Panc1 (cell line): ENCODE data around the gene TBC1D21. TPM values are rescaled to one million over a fixed set of nuclear protein-coding genes. Genes with fewer than 3 reads are reported as not detected.

Experiments
- ATAC-seq: fragments of 200-7000 bp; cut with Tn5 transposase; 2 replicates; pipeline ENCODE4 v1.9.1; 2020; ENCODE audit warnings: mild to moderate bottlenecking, moderate library complexity
- BruUV-seq: library from RNA; stranded (reverse); fragments of 400-500 nt; replicated peaks from 2 replicates; lab custom pipeline; 2021; lab: Mats Ljungman, UMichigan
- CTCF ChIA-PET: fragments of 300-600 bp; sonication (Branson Sonifier 250); formaldehyde crosslinking; loops from one replicate; lab custom pipeline; 2022; ENCODE audit warnings: antibody characterized with exemption; lab: Charles Lee
- POLR2A ChIA-PET: fragments of 300-600 bp; sonication (Branson Sonifier 250); formaldehyde crosslinking; loops from one replicate; lab custom pipeline; 2022; ENCODE audit warnings: antibody characterized with exemption; lab: Charles Lee
- DNase-seq: peaks from one replicate; pipeline ENCODE4 v3.0.0-alpha.2; 2010; ENCODE audit warnings: low read depth, low spot score
- H3K27ac ChIP-seq: 2 replicates; pipeline ENCODE4 v1.5.1; 2011; ENCODE audit warnings: mild to moderate bottlenecking, low read length, inconsistent platforms
- H3K27me3 ChIP-seq: fragments of 200-500 bp; sonication (Bioruptor generic); 2 replicates; pipeline ENCODE4 v1.6.0; 2014; ENCODE audit warnings: low read length, inconsistent platforms; ENCODE audit not compliant: control insufficient read depth, insufficient read depth
- H3K36me3 ChIP-seq: fragments of 200-500 bp; sonication (Bioruptor generic); 2 replicates; pipeline ENCODE4 v1.5.1; 2014; ENCODE audit warnings: inconsistent platforms, mild to moderate bottlenecking, low read length, moderate library complexity; ENCODE audit not compliant: control insufficient read depth, insufficient read depth
- H3K4me1 ChIP-seq: 2 replicates; pipeline ENCODE4 v1.5.1; 2011; ENCODE audit warnings: inconsistent platforms, mild to moderate bottlenecking, low read length, moderate library complexity; ENCODE audit not compliant: control insufficient read depth, insufficient read depth
- H3K4me3 ChIP-seq, 2 experiments: 2 replicates each; pipeline ENCODE4 v1.5.1; 2011 to 2012; ENCODE audit warnings: low read depth in 2 of 2, low read length in 2 of 2, mild to moderate bottlenecking in 2 of 2, inconsistent platforms in 1 of 2, moderate library complexity in 1 of 2
- H3K9me3 ChIP-seq: fragments of 200-500 bp; sonication (Bioruptor generic); 2 replicates; pipeline ENCODE4 v1.5.1; 2014; ENCODE audit warnings: low read depth, mild to moderate bottlenecking, inconsistent platforms, low read length, moderate library complexity; ENCODE audit not compliant: control insufficient read depth, insufficient read depth
- CTCF ChIP-seq: fragments of 450-650 bp; IDR thresholded peaks from 2 replicates; pipeline ENCODE4 v1.5.1; 2017; ENCODE audit warnings: mild to moderate bottlenecking
- POLR2AphosphoS5 ChIP-seq: IDR thresholded peaks from 2 replicates; pipeline ENCODE4 v1.6.1; 2012; ENCODE audit warnings: mild to moderate bottlenecking, low read depth, low read length, moderate library complexity
- REST ChIP-seq, 2 experiments: IDR thresholded peaks; 2 replicates each; pipeline ENCODE4 v1.6.1; 2011 to 2012; ENCODE audit warnings: low read depth in 2 of 2, control low read depth in 1 of 2, low read length in 1 of 2, mild to moderate bottlenecking in 1 of 2, moderate library complexity in 1 of 2; ENCODE audit not compliant: insufficient read depth in 1 of 2
- SIN3A ChIP-seq: IDR thresholded peaks from 2 replicates; pipeline ENCODE4 v1.6.1; 2012; ENCODE audit warnings: low read depth, mild to moderate bottlenecking, low read length, moderate library complexity, borderline replicate concordance; ENCODE audit not compliant: insufficient read depth
- TCF7L2 ChIP-seq: IDR thresholded peaks from 2 replicates; pipeline ENCODE4 v1.6.1; 2011; ENCODE audit warnings: mild to moderate bottlenecking, low read depth, low read length, inconsistent platforms
- in situ Hi-C: cut with HindIII; loops from 2 replicates; pipeline ENCODE4 v1.10.0; 2016; ENCODE audit warnings: low sequenced_read_pairs, low pct_unique_long_range_greater_than_20kb
- intact Hi-C: fragments of 100-400 bp; cut with micrococcal nuclease; formaldehyde crosslinking; loops from one replicate; pipeline ENCODE4 v1.10.0; 2022; ENCODE audit not compliant: unreplicated experiment
- total RNA-seq: library from RNA; stranded (reverse); gene quantifications from one replicate; pipeline ENCODE4 v1.2.1, GENCODE V29; 2021; ENCODE audit not compliant: unreplicated experiment

Gene TBC1D21
- total RNA-seq, 1 experiment from 2014 or later: not detected

- BruUV-seq: no TSS peak
- Histone ChIP-seq H3K4me1 (no peaks in the 10 kb centered on the region), H3K27me3 (no peaks in the 10 kb centered on the region; the same call in 1 of the 2 replicates), H3K36me3 (no peaks in the 10 kb centered on the region), H3K27ac (no peak overlapping the region), H3K9me3 (no peaks in the 10 kb centered on the region), H3K4me3 (no peak overlapping the region)
- ChIA-PET POLR2A (interaction anchor here (0.6 kb wide), 1 partner anchor 118 kb away, joined by 3 read pairs; no protein-coding TSS in a partner anchor), CTCF (interaction anchor here (2.2 to 4.0 kb wide), 2 partner anchors 9 to 33 kb away, joined by 9 to 18 read pairs; partner anchors contain the start of gene TBC1D21)
- TF ChIP-seq CTCF (no peak), TCF7L2 (no peak), REST (IDR thresholded peaks at IDR 0.05; ENCODE audit: insufficient read depth in 1 of 2, low read depth in 2 of 2, low read length in 1 of 2) (no peak), POLR2AphosphoS5 (no peak), SIN3A (no peak)
- ATAC-seq (no peak), DNase-seq (no peak)
- in situ Hi-C loops (no loop called here), intact Hi-C loops (no loop called here)
Observed at GRCh38 chr15:73907035-73907408, 33.7 kb downstream of the TBC1D21 start.

- intact Hi-C loops: loop anchor here (2.0 kb wide), 1 partner anchor 33 kb away; no protein-coding TSS in a partner anchor
- Histone ChIP-seq H3K4me3 (no peak overlapping the region), H3K27ac (no peak overlapping the region), H3K9me3 (no peaks in the 10 kb centered on the region), H3K27me3 (no peaks in the 10 kb centered on the region; the same call in 1 of the 2 replicates), H3K4me1 (no peaks in the 10 kb centered on the region), H3K36me3 (no peaks in the 10 kb centered on the region)
- no TSS peak for BruUV-seq
- DNase-seq (no peak), ATAC-seq (peak; percentile 100)
- POLR2A ChIA-PET: interaction anchor here (0.6 kb wide), 1 partner anchor 1220 kb away, joined by 9 read pairs; no protein-coding TSS in a partner anchor
- in situ Hi-C loops: no loop called here
- peak in 1 of 2 experiments; percentile 58; a peak in 1 of 4 replicates for TF ChIP-seq REST (IDR thresholded peaks at IDR 0.05; ENCODE audit: insufficient read depth in 1 of 2, low read depth in 2 of 2, low read length in 1 of 2)
- no peak for TF ChIP-seq POLR2AphosphoS5
- no peak for TF ChIP-seq SIN3A
- peak; percentile 95 for TF ChIP-seq CTCF
- TF ChIP-seq TCF7L2: no peak
- CTCF ChIA-PET: interaction anchor here (4.0 kb wide), 1 partner anchor 34 kb away, joined by 18 read pairs; the partner anchor contains the start of gene TBC1D21
Observed at GRCh38 chr15:73908030-73908821, 34.9 kb downstream of the TBC1D21 start.
